Gastrocnemius medialis (tissue), 4 donors: ENCODE data around the gene STIM1. TPM values are rescaled to one million over a fixed set of nuclear protein-coding genes. Genes with fewer than 3 reads are reported as not detected.

Experiments
- ATAC-seq, 2 donors: fragments of 150-250 bp; one replicate each; pipeline ENCODE4 v1.9.1; 2016
- DNase-seq, 2 donors: peaks; one replicate each; pipeline ENCODE4 v3.0.0-alpha.2; 2019
- H3K27ac ChIP-seq, 4 donors: fragments of 200-600 bp; sonication (generic); 1 replicate in 1 of 4; 2 replicates in 3 of 4; pipeline ENCODE4 v1.5.1; 2016 to 2018; ENCODE audit warnings: mild to moderate bottlenecking in 2 of 4, moderate library complexity in 1 of 4
- H3K27me3 ChIP-seq, 3 donors: fragments of 200-600 bp; sonication (generic) in 2 of 3; 1 replicate in 1 of 3; 2 replicates in 2 of 3; pipeline versions ENCODE4 v1.5.1 to v1.6.0; 2016 to 2019; ENCODE audit warnings: mild to moderate bottlenecking in 1 of 3, moderate library complexity in 1 of 3
- H3K36me3 ChIP-seq, 2 donors: fragments of 200-600 bp; sonication (generic) in 1 of 2; one replicate each; pipeline ENCODE4 v1.5.1; 2017 to 2018
- H3K4me1 ChIP-seq, 2 donors: fragments of 200-600 bp; sonication (generic) in 1 of 2; one replicate each; pipeline ENCODE4 v1.5.1; 2016 to 2017; ENCODE audit warnings: mild to moderate bottlenecking in 2 of 2
- H3K4me3 ChIP-seq, 4 donors: fragments of 200-600 bp; sonication (generic) in 3 of 4; 1 replicate in 1 of 4; 2 replicates in 3 of 4; pipeline ENCODE4 v1.5.1; 2016 to 2019; ENCODE audit warnings: mild to moderate bottlenecking in 2 of 4
- H3K9me3 ChIP-seq, 3 donors: fragments of 200-600 bp; sonication (generic) in 2 of 3; 1 replicate in 1 of 3; 2 replicates in 2 of 3; pipeline ENCODE4 v1.5.1; 2016 to 2019
- CTCF ChIP-seq, 5 experiments: fragments of 450-650 bp in 3 of 5; fragments of 200-600 bp in 2 of 5; sonication (generic) in 2 of 5; IDR thresholded peaks in 4 of 5; conservative IDR thresholded peaks in 1 of 5; 1 replicate in 4 of 5; 2 replicates in 1 of 5; pipeline ENCODE4 v1.5.1; 2016 to 2019; ENCODE audit warnings: antibody characterized with exemption in 5 of 5, mild to moderate bottlenecking in 3 of 5, moderate library complexity in 3 of 5
- POLR2A ChIP-seq, 2 donors: fragments of 450-650 bp; IDR thresholded peaks; one replicate each; pipeline ENCODE4 v1.6.1; 2017; ENCODE audit warnings: antibody characterized with exemption in 2 of 2, mild to moderate bottlenecking in 2 of 2, moderate library complexity in 2 of 2
- in situ Hi-C, 4 donors: fragments of 200-750 bp; cut with MboI; loops; one replicate each; pipeline versions ENCODE4 v1.15.0 to v1.8.0; 2017; ENCODE audit warnings: low sequenced_read_pairs in 4 of 4
- intact Hi-C: fragments of 100-400 bp; cut with DNase I; formaldehyde crosslinking; loops from one replicate; pipeline ENCODE4 v1.15.1; 2023; ENCODE audit warnings: low total_unique reads
- total RNA-seq, 4 donors: library from RNA; depleted of rRNA; stranded (reverse); fragments of >200 nt; gene quantifications; one replicate each; pipeline versions ENCODE4 v1.1.0 to v1.2.3, GENCODE V29; 2016

STIM1 gene
- total RNA-seq, 4 donors from 2014 or later, result 45.9 to 132 (median 87.3) TPM

GRCh38 chr11:3823762-3824506 lies 31.5 kb upstream of the STIM1 start:
- in situ Hi-C loops, result no loop called here
- ATAC-seq (no peak), DNase-seq (no peak)
- no peaks in the 10 kb centered on the region for H3K27me3 ChIP-seq
- H3K4me3 ChIP-seq, result no peak overlapping the region
- no peak overlapping the region for H3K27ac ChIP-seq
- H3K9me3 ChIP-seq, result no peaks in the 10 kb centered on the region
- TF ChIP-seq CTCF (IDR thresholded peaks at IDR 0.05 in 4 of 5, conservative IDR thresholded peaks at IDR 0.05 in 1 of 5) (no peak), POLR2A (IDR thresholded peaks at IDR 0.05) (no peak)
- H3K4me1 ChIP-seq, result no peaks in the 10 kb centered on the region
- H3K36me3 ChIP-seq, result peaks cover 0 to 23% of the 10 kb centered on the region in 2 donors
- intact Hi-C loops, result no loop called here

GRCh38 chr11:3824714-3825472 lies 30.6 kb upstream of the STIM1 start:
- in situ Hi-C loops, result loop anchor here in 3 of 4 donors (25.0 kb wide), 2 partner anchors 363 to 787 kb away; partner anchors contain the start of gene TRIM68 (in 1 of the 3)
- H3K36me3 ChIP-seq, result peaks cover 0 to 23% of the 10 kb centered on the region in 2 donors

GRCh38 chr11:3825473-3826154 lies 29.9 kb upstream of the STIM1 start:
- TF ChIP-seq CTCF (IDR thresholded peaks at IDR 0.05 in 4 of 5, conservative IDR thresholded peaks at IDR 0.05 in 1 of 5) (no peak), POLR2A (IDR thresholded peaks at IDR 0.05) (no peak)
- H3K4me3 ChIP-seq, result no peak overlapping the region
- H3K4me1 ChIP-seq, result no peaks in the 10 kb centered on the region
- DNase-seq (no peak), ATAC-seq (no peak)
- intact Hi-C loops, result no loop called here
- peaks cover 0 to 29% of the 10 kb centered on the region in 2 donors for H3K36me3 ChIP-seq
- H3K27ac ChIP-seq, result no peak overlapping the region
- in situ Hi-C loops, result loop anchor here in 3 of 4 donors (25.0 kb wide), 2 partner anchors 363 to 787 kb away; partner anchors contain the start of gene TRIM68 (in 1 of the 3)
- no peaks in the 10 kb centered on the region for H3K9me3 ChIP-seq
- no peaks in the 10 kb centered on the region for H3K27me3 ChIP-seq

More at GRCh38 chr11:3824714-3825472, 30.6 kb upstream of the STIM1 start:
- DNase-seq (peak in 1 of 2 donors; percentile 37), ATAC-seq (peak in 1 of 2 donors; percentile 52)
- Histone ChIP-seq H3K27ac (no peak overlapping the region), H3K4me1 (no peaks in the 10 kb centered on the region), H3K27me3 (no peaks in the 10 kb centered on the region), H3K9me3 (no peaks in the 10 kb centered on the region), H3K4me3 (no peak overlapping the region)
- intact Hi-C loops, result no loop called here
- peak in 4 of 5 experiments; percentile 29 to 59 (median 44) for TF ChIP-seq CTCF (IDR thresholded peaks at IDR 0.05 in 4 of 5, conservative IDR thresholded peaks at IDR 0.05 in 1 of 5)
- no peak for TF ChIP-seq POLR2A (IDR thresholded peaks at IDR 0.05)

- no peak for DNase-seq
- intact Hi-C loops, result no loop called here
- in situ Hi-C loops, result loop anchor here in 3 of 4 donors (25.0 kb wide), 2 partner anchors 364 to 786 kb away; partner anchors contain the start of gene TRIM68 (in 1 of the 3)
Observed at GRCh38 chr11:3826721-3827120, 28.7 kb upstream of the STIM1 start.

More at GRCh38 chr11:3826721-3827120, 28.7 kb upstream of the STIM1 start:
- ATAC-seq, result no peak
- Histone ChIP-seq H3K27ac (no peak overlapping the region), H3K4me1 (no peaks in the 10 kb centered on the region), H3K4me3 (no peak overlapping the region), H3K36me3 (peaks cover 0 to 29% of the 10 kb centered on the region in 2 donors), H3K9me3 (no peaks in the 10 kb centered on the region), H3K27me3 (no peaks in the 10 kb centered on the region)
- TF ChIP-seq CTCF (IDR thresholded peaks at IDR 0.05 in 4 of 5, conservative IDR thresholded peaks at IDR 0.05 in 1 of 5), result no peak
- no peak for TF ChIP-seq POLR2A (IDR thresholded peaks at IDR 0.05)
